SKM-1 (cell line): ENCODE measurements around the gene PTPN20.

Source experiments
- DNase-seq: peaks from one replicate; lab custom pipeline; 2025; ENCODE audit not compliant: unreplicated experiment; lab: John Stamatoyannopoulos, UW

PTPN20 gene

GRCh38 chr10:47020471-47020870, 109.2 kb downstream of the PTPN20 start:
- peak; percentile 33 for DNase-seq

- DNase-seq = no peak
Observed at GRCh38 chr10:47021850-47022249, 110.6 kb downstream of the PTPN20 start.

GRCh38 chr10:47022311-47023131, 111.3 kb downstream of the PTPN20 start:
- no peak for DNase-seq

GRCh38 chr10:47023237-47024045, 112.2 kb downstream of the PTPN20 start:
- DNase-seq = no peak

GRCh38 chr10:47024046-47024322, 112.8 kb downstream of the PTPN20 start:
- DNase-seq = no peak

- peak; percentile 15 for DNase-seq
Observed at GRCh38 chr10:47024399-47025252, 113.4 kb downstream of the PTPN20 start.

- no peak for DNase-seq
Observed at GRCh38 chr10:47025253-47025539, 114.0 kb downstream of the PTPN20 start.

GRCh38 chr10:47025540-47026300, 114.5 kb downstream of the PTPN20 start:
- DNase-seq = no peak

GRCh38 chr10:47026301-47027107, 115.3 kb downstream of the PTPN20 start:
- DNase-seq = no peak

- DNase-seq = no peak
Observed at GRCh38 chr10:47027108-47027783, 116.0 kb downstream of the PTPN20 start.

- no peak for DNase-seq
Observed at GRCh38 chr10:47027784-47028260, 116.6 kb downstream of the PTPN20 start.

- DNase-seq = no peak
Observed at GRCh38 chr10:47028466-47028865, 117.2 kb downstream of the PTPN20 start.

GRCh38 chr10:47029181-47030009, 118.2 kb downstream of the PTPN20 start:
- DNase-seq = no peak

- DNase-seq = no peak
Observed at GRCh38 chr10:47030191-47030703, 119.0 kb downstream of the PTPN20 start.

GRCh38 chr10:47031211-47031900, 120.1 kb downstream of the PTPN20 start:
- DNase-seq = no peak

GRCh38 chr10:47031901-47032465, 120.8 kb downstream of the PTPN20 start:
- no peak for DNase-seq

- no peak for DNase-seq
Observed at GRCh38 chr10:47033081-47033480, 121.9 kb downstream of the PTPN20 start.
